H1 (cell line): ENCODE measurements around the gene ACACA. TPM values are rescaled to one million over a fixed set of nuclear protein-coding genes. Genes with fewer than 3 reads are reported as not detected.

Source experiments
- CTCF ChIA-PET: fragments of 300-600 bp; sonication (Branson Sonifier 250); formaldehyde crosslinking; loops from one replicate; lab custom pipeline; 2021; ENCODE audit not compliant: partially characterized antibody; lab: Charles Lee
- POLR2A ChIA-PET: fragments of 300-600 bp; sonication (Branson Sonifier 250); formaldehyde crosslinking; loops from one replicate; lab custom pipeline; 2021; ENCODE audit warnings: inconsistent platforms; ENCODE audit not compliant: partially characterized antibody; lab: Charles Lee
- DNase-seq, 2 experiments: peaks; one replicate each; pipeline versions ENCODE4 v3.0.0 to v3.0.0-alpha.2; 2010 to 2022; ENCODE audit warnings: low spot score in 2 of 2, low read depth in 1 of 2, mixed read lengths in 1 of 2
- FAIRE-seq: peaks from 2 replicates; lab custom pipeline; 2011; peaks lifted over from hg19 to GRCh38; lab: Jason Lieb, UNC
- H2AFZ ChIP-seq: 2 replicates; pipeline ENCODE4 v1.8.1; 2012; ENCODE audit warnings: low read length, inconsistent platforms
- H2AK5ac ChIP-seq: 2 replicates; pipeline ENCODE4 v1.6.1; 2013; ENCODE audit warnings: low read depth, low read length
- H2BK120ac ChIP-seq: replicated peaks from 2 replicates; pipeline ENCODE3; 2013; ENCODE audit warnings: low read depth, low read length, inconsistent platforms
- H2BK12ac ChIP-seq: 2 replicates; pipeline ENCODE4 v1.6.1; 2013; ENCODE audit warnings: low read depth, low read length
- H2BK15ac ChIP-seq: 2 replicates; pipeline ENCODE4 v1.6.1; 2013; ENCODE audit warnings: low read length
- H2BK20ac ChIP-seq: 2 replicates; pipeline ENCODE4 v1.6.1; 2013; ENCODE audit warnings: low read length
- H2BK5ac ChIP-seq: 2 replicates; pipeline ENCODE4 v1.6.1; 2013; ENCODE audit warnings: low read depth, low read length
- H3K14ac ChIP-seq: 2 replicates; pipeline ENCODE4 v1.6.1; 2013; ENCODE audit warnings: inconsistent platforms; ENCODE audit not compliant: insufficient read length
- H3K18ac ChIP-seq: 2 replicates; pipeline ENCODE4 v1.6.1; 2013; ENCODE audit warnings: low read length; ENCODE audit errors: extremely low read depth
- H3K23ac ChIP-seq: 2 replicates; pipeline ENCODE4 v1.6.1; 2013; ENCODE audit warnings: inconsistent platforms; ENCODE audit not compliant: insufficient read length
- H3K23me2 ChIP-seq: 2 replicates; pipeline ENCODE4 v1.6.1; 2013; ENCODE audit warnings: low read depth, low read length
- H3K27ac ChIP-seq: 2 replicates; pipeline ENCODE4 v1.6.1; 2011; ENCODE audit warnings: low read depth, low read length, inconsistent platforms
- H3K27me3 ChIP-seq, 4 experiments: replicated peaks in 1 of 4; 1 replicate in 1 of 4; 2 replicates in 3 of 4; pipeline versions ENCODE4 v1.6.1 to v1.8.1; 2011 to 2013; ENCODE audit warnings: low read length in 3 of 4, mild to moderate bottlenecking in 3 of 4, inconsistent platforms in 2 of 4, mixed read lengths in 2 of 4, moderate library complexity in 1 of 4; ENCODE audit not compliant: control insufficient read depth in 3 of 4, insufficient read depth in 3 of 4; ENCODE audit errors: extremely low read depth in 1 of 4
- H3K36me3 ChIP-seq, 4 experiments: 2 replicates each; pipeline versions ENCODE4 v1.6.1 to v1.8.1; 2011 to 2013; ENCODE audit warnings: mild to moderate bottlenecking in 4 of 4, low read length in 3 of 4, moderate library complexity in 2 of 4, control low read depth in 1 of 4, inconsistent platforms in 1 of 4; ENCODE audit not compliant: insufficient read depth in 4 of 4, control insufficient read depth in 2 of 4
- H3K4ac ChIP-seq: replicated peaks from 2 replicates; pipeline ENCODE3; 2013; ENCODE audit warnings: low read length, low read depth, mixed read lengths, inconsistent platforms; ENCODE audit not compliant: insufficient read length
- H3K4me1 ChIP-seq, 4 experiments: replicated peaks in 1 of 4; 1 replicate in 1 of 4; 2 replicates in 3 of 4; pipeline versions ENCODE4 v1.6.1 to v1.8.1; 2011 to 2013; ENCODE audit warnings: low read length in 3 of 4, inconsistent platforms in 2 of 4, mixed read lengths in 1 of 4; ENCODE audit not compliant: insufficient read depth in 4 of 4, control insufficient read depth in 3 of 4
- H3K4me2 ChIP-seq, 2 experiments: 2 replicates each; pipeline versions ENCODE4 v1.6.1 to v1.8.1; 2011 to 2013; ENCODE audit warnings: low read depth in 2 of 2, low read length in 2 of 2, control low read depth in 1 of 2, inconsistent platforms in 1 of 2, mild to moderate bottlenecking in 1 of 2; ENCODE audit not compliant: insufficient read depth in 1 of 2
- H3K4me3 ChIP-seq, 4 experiments: fragments of 200-600, 300-600 bp in 1 of 4; sonication (generic), shearing (Covaris generic), sonication (Bioruptor Twin) in 1 of 4; 2 replicates each; pipeline versions ENCODE4 v1.5.1 to v1.8.1; 2011 to 2016; ENCODE audit warnings: low read length in 4 of 4, low read depth in 3 of 4, control low read depth in 2 of 4, inconsistent platforms in 2 of 4, mild to moderate bottlenecking in 2 of 4, mixed read lengths in 1 of 4, moderate library complexity in 1 of 4; ENCODE audit not compliant: insufficient read depth in 2 of 4; ENCODE audit errors: extremely low read depth in 1 of 4
- H3K56ac ChIP-seq: replicated peaks from 2 replicates; pipeline ENCODE3; 2013; ENCODE audit warnings: low read depth, mild to moderate bottlenecking, mixed read lengths, low read length, inconsistent platforms; ENCODE audit not compliant: insufficient read length
- H3K79me1 ChIP-seq: 2 replicates; pipeline ENCODE4 v1.6.1; 2013; ENCODE audit warnings: low read depth, low read length, control low read depth
- H3K79me2 ChIP-seq, 2 experiments: 2 replicates each; pipeline versions ENCODE4 v1.6.1 to v1.8.1; 2012 to 2013; ENCODE audit warnings: low read length in 2 of 2, mild to moderate bottlenecking in 2 of 2, inconsistent platforms in 1 of 2; ENCODE audit not compliant: insufficient read depth in 2 of 2, control insufficient read depth in 1 of 2
- H3K9ac ChIP-seq, 4 experiments: replicated peaks in 1 of 4; 1 replicate in 1 of 4; 2 replicates in 3 of 4; pipeline versions ENCODE4 v1.6.1 to v1.8.1; 2011 to 2013; ENCODE audit warnings: low read depth in 3 of 4, low read length in 3 of 4, control low read depth in 2 of 4, mild to moderate bottlenecking in 2 of 4, moderate library complexity in 2 of 4, inconsistent platforms in 1 of 4; ENCODE audit errors: extremely low read depth in 1 of 4
- H3K9me3 ChIP-seq, 2 experiments: 2 replicates each; pipeline versions ENCODE4 v1.6.1 to v1.8.1; 2012 to 2013; ENCODE audit warnings: mild to moderate bottlenecking in 2 of 2, moderate library complexity in 2 of 2, control low read depth in 1 of 2, inconsistent platforms in 1 of 2, low read depth in 1 of 2, low read length in 1 of 2, mixed read lengths in 1 of 2; ENCODE audit not compliant: insufficient read depth in 2 of 2
- H4K20me1 ChIP-seq, 2 experiments: replicated peaks in 1 of 2; 2 replicates each; pipeline versions ENCODE3 to v1.8.1; 2011 to 2013; ENCODE audit warnings: inconsistent platforms in 2 of 2, low read length in 2 of 2, mild to moderate bottlenecking in 1 of 2; ENCODE audit not compliant: insufficient read depth in 2 of 2, control insufficient read depth in 1 of 2
- H4K5ac ChIP-seq: 2 replicates; pipeline ENCODE4 v1.6.1; 2013; ENCODE audit warnings: low read length, low read depth, mixed read lengths, inconsistent platforms; ENCODE audit not compliant: insufficient read length
- H4K8ac ChIP-seq: 2 replicates; pipeline ENCODE4 v1.8.0; 2013; ENCODE audit warnings: mild to moderate bottlenecking, moderate library complexity, low read length, inconsistent platforms; ENCODE audit not compliant: insufficient read depth; ENCODE audit errors: extremely low read depth
- H4K91ac ChIP-seq: replicated peaks from 2 replicates; pipeline ENCODE3; 2013; ENCODE audit warnings: low read length, mixed read lengths, inconsistent platforms; ENCODE audit not compliant: insufficient read length
- CHD2 ChIP-seq: IDR thresholded peaks from 2 replicates; pipeline ENCODE4 v1.6.1; 2012; ENCODE audit warnings: low read length, improper control_type of control experiment
- CREB1 ChIP-seq: IDR thresholded peaks from 2 replicates; pipeline ENCODE4 v1.6.1; 2012; ENCODE audit warnings: inconsistent platforms
- EGR1 ChIP-seq: IDR thresholded peaks from 2 replicates; pipeline ENCODE4 v1.6.1; 2011; ENCODE audit warnings: low read depth, low read length, borderline replicate concordance
- GTF2F1 ChIP-seq: IDR thresholded peaks from 2 replicates; pipeline ENCODE4 v1.6.1; 2012; ENCODE audit warnings: low read depth, low read length, improper control_type of control experiment, borderline replicate concordance
- PHF8 ChIP-seq: fragments of 200-600 bp; sonication (generic); conservative IDR thresholded peaks from 2 replicates; pipeline ENCODE4 v1.7.1; 2012; ENCODE audit warnings: low read depth, mild to moderate bottlenecking, inconsistent platforms, low read length, moderate library complexity
- SIRT6 ChIP-seq: IDR thresholded peaks from one replicate; pipeline ENCODE4 v1.7.1; 2012; ENCODE audit warnings: low read length, inconsistent platforms
- SP4 ChIP-seq: IDR thresholded peaks from 2 replicates; pipeline ENCODE4 v1.6.1; 2012; ENCODE audit warnings: low read length, inconsistent platforms
- WGBS, 2 experiments: shearing (Covaris generic) in 1 of 2; methylation state at CpG; one replicate each; pipeline versions ENCODE4 v1.1.6 to v1.1.7; 2013 to 2015; ENCODE audit warnings: low lambda C conversion rate in 2 of 2, mixed read lengths in 2 of 2, inconsistent platforms in 1 of 2, low coverage in 1 of 2, missing lambda C conversion rate in 1 of 2; ENCODE audit not compliant: insufficient replicate concordance in 2 of 2, insufficient coverage in 1 of 2, insufficient read length in 1 of 2; ENCODE audit errors: extremely low coverage in 1 of 2, missing lambda C conversion rate in 1 of 2; 5-methylcytosine and 5-hydroxymethylcytosine counted together
- polyA plus RNA-seq, 7 experiments: library from polyadenylated mRNA; depleted of rRNA in 3 of 7; stranded (reverse) in 5 of 7; unstranded in 2 of 7; fragments of >200 nt in 5 of 7; fragments of 200-250 nt in 2 of 7; gene quantifications; 1 replicate in 5 of 7; 2 replicates in 1 of 7; 4 replicates in 1 of 7; pipeline versions ENCODE4 v1.2.1 to v1.2.3, GENCODE V29; 2011 to 2013; ENCODE audit warnings: missing spikeins in 2 of 7, mixed read lengths in 2 of 7
- total RNA-seq: library from RNA; stranded (reverse); fragmentation: NEBNext Ultra II Directional; extraction: Animal tissue kit (Norgen Biotek cat#: 25700); gene quantifications from 2 replicates; pipeline ENCODE4 v1.2.1, GENCODE V29; 2021

ACACA gene
- total and polyA plus RNA-seq, 2 of the 8 experiments (the other 6 are each of a cell fraction or from before 2014, with no cell fraction given) = 74.0 to 160 TPM

DNA sequence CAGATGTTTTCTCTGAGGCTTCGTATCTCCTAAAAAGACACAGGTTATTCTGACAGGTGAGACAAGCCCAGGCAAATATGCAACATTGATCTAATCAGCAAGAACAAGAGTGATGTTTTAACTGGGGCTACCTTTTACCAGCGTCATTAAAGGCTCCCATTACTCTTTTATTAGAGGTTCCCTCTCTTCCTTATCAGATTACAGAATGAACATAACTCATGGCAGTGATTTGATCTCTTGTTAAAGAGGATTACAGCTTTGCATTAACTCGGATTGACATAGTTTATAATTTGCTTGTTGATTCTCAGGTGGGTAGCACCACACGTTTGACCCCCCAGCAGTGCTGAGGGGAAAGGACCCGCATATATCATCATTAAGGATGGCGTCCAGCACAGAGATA lies 367.4 kb downstream of the ACACA start:
- no peak overlapping the region for H3K4me2 ChIP-seq
- CTCF ChIA-PET = interaction anchor here (0.6 to 1.5 kb wide), 3 partner anchors 8 to 424 kb away, joined by 3 to 4 read pairs (median 4); no protein-coding TSS in a partner anchor
- H3K27ac ChIP-seq = no peak overlapping the region
- 87% methylated on average over 6 of the region's 6 CpGs; no CpG with 5 or more reads in 1 of the 2 experiments for WGBS, 2 experiments
- no peak overlapping the region for H3K18ac ChIP-seq
- H3K4me3 ChIP-seq = no peak overlapping the region
- H3K4ac ChIP-seq = no peak overlapping the region
- H3K27me3 ChIP-seq = no peaks in the 10 kb centered on the region
- peaks cover 0 to 2% of the 10 kb centered on the region in 2 experiments for H4K20me1 ChIP-seq
- H3K9me3 ChIP-seq = no peaks in the 10 kb centered on the region
- no peak overlapping the region for H3K9ac ChIP-seq
- H3K79me1 ChIP-seq = peaks cover 2% of the 10 kb centered on the region; the same call in 1 of the 2 replicates
- H2AK5ac ChIP-seq = no peak overlapping the region
- H2BK12ac ChIP-seq = no peak overlapping the region
- H3K79me2 ChIP-seq = no peaks in the 10 kb centered on the region
- H2BK15ac ChIP-seq = no peak overlapping the region
- H3K4me1 ChIP-seq = peaks cover 0 to 9% (median 1%) of the 10 kb centered on the region in 4 experiments; a peak in 3 of 7 replicates
- TF ChIP-seq SIRT6 (no peak), PHF8 (no peak), GTF2F1 (no peak), CREB1 (no peak), CHD2 (no peak), SP4 (no peak), EGR1 (no peak)
- TF ChIP-seq, all 59 proteins: peak for 0
- FAIRE-seq (no peak), DNase-seq (no peak)
- Histone ChIP-seq H3K23ac (no peak overlapping the region), H2AFZ (no peak overlapping the region), H3K56ac (no peak overlapping the region), H3K14ac (no peak overlapping the region), H2BK5ac (no peak overlapping the region), H4K5ac (no peak overlapping the region), H4K91ac (no peak overlapping the region), H2BK120ac (no peak overlapping the region), H3K36me3 (no peaks in the 10 kb centered on the region; a peak in 1 of 8 replicates), H4K8ac (no peak overlapping the region), H3K23me2 (no peaks in the 10 kb centered on the region), H2BK20ac (no peak overlapping the region)
- POLR2A ChIA-PET = no interaction called here
